Testis (tissue), 3 donors: Measurements from ENCODE around the gene RPS14. TPM values are rescaled to one million over a fixed set of nuclear protein-coding genes. Genes with fewer than 3 reads are reported as not detected.

Source experiments
- DNase-seq: peaks from one replicate; pipeline ENCODE4 v3.0.0-alpha.2; 2019
- H3K27ac ChIP-seq, 2 donors: fragments of 200-600 bp; sonication (generic); one replicate each; pipeline ENCODE4 v1.5.1; 2019
- H3K27me3 ChIP-seq: fragments of 200-600 bp; sonication (generic); one replicate; pipeline ENCODE4 v1.5.1; 2019
- H3K36me3 ChIP-seq: fragments of 200-600 bp; sonication (generic); one replicate; pipeline ENCODE4 v1.5.1; 2017; ENCODE audit warnings: low read depth; ENCODE audit errors: missing control alignments
- H3K4me1 ChIP-seq: fragments of 200-600 bp; sonication (generic); one replicate; pipeline ENCODE4 v1.5.1; 2019
- H3K4me3 ChIP-seq, 2 donors: fragments of 200-600 bp; sonication (generic); one replicate each; pipeline ENCODE4 v1.5.1; 2017 to 2019
- H3K9me3 ChIP-seq: fragments of 200-600 bp; sonication (generic); one replicate; pipeline ENCODE4 v1.5.1; 2017
- POLR2A ChIP-seq: fragments of 450-650 bp; IDR thresholded peaks from one replicate; pipeline ENCODE4 v1.6.1; 2017; ENCODE audit warnings: antibody characterized with exemption, mild to moderate bottlenecking, moderate library complexity
- WGBS, 2 donors: methylation state at CpG; one replicate each; pipeline ENCODE4 v1.1.5; 2018; 5-methylcytosine and 5-hydroxymethylcytosine counted together
- intact Hi-C: fragments of 100-400 bp; cut with DNase I; formaldehyde crosslinking; loops from one replicate; pipeline ENCODE4 v1.15.1; 2023; ENCODE audit warnings: low total_unique reads
- polyA plus RNA-seq: library from polyadenylated mRNA; stranded (reverse); fragments of 350-450 nt; fragmentation: Illumina TruSeq; extraction: RNeasy Lipid Tissue Mini Kit (QIAGEN cat#74804); gene quantifications from one replicate; pipeline ENCODE4 v1.2.3, GENCODE V29; 2014; ENCODE audit warnings: low read depth, low replicate concordance; ENCODE audit not compliant: insufficient read depth
- total RNA-seq, 2 donors: library from RNA; depleted of rRNA; stranded (reverse); fragments of >200 nt; gene quantifications; one replicate each; pipeline ENCODE4 v1.2.3, GENCODE V29; 2016
- TF ChIP-seq, protein P1 (sequence below), 3 experiments: fragments of 450-650 bp in 2 of 3; fragments of 200-600 bp in 1 of 3; sonication (generic) in 1 of 3; IDR thresholded peaks; one replicate each; pipeline ENCODE4 v1.5.1; 2016 to 2019; ENCODE audit warnings: antibody characterized with exemption in 3 of 3, mild to moderate bottlenecking in 2 of 3, moderate library complexity in 1 of 3

RPS14 gene
- total and polyA plus RNA-seq, 3 donors from 2014 or later = 781 to 1,273 (median 1,234) TPM

DNA sequence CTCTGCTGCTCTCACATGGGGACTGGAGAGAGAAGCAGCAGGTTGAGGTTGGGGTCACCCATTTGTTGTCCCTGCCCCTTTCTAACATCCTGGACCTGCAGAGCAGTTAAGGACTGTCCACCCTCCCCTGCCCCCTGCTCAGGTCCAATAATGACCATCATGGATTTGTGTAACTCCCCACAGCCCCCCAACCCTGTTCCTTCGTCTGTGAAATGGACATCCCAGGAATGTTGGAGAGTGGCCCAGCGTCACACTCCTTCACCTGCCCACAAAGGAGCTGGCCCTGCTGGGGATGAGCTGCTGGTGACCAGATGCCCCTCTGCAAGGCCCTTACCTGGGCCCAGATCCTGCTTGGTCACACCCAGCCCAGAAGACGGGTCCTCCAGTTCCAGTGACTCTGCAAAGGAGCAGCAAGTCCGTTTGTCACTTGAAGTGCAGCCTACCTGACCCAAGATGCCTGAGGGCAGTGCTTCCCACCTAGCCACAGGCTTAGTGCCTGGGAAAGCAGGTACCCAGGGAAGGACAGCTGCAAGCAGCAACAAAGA is 47.2 kb downstream of the RPS14 start:
- intact Hi-C loops = no loop called here

DNA sequence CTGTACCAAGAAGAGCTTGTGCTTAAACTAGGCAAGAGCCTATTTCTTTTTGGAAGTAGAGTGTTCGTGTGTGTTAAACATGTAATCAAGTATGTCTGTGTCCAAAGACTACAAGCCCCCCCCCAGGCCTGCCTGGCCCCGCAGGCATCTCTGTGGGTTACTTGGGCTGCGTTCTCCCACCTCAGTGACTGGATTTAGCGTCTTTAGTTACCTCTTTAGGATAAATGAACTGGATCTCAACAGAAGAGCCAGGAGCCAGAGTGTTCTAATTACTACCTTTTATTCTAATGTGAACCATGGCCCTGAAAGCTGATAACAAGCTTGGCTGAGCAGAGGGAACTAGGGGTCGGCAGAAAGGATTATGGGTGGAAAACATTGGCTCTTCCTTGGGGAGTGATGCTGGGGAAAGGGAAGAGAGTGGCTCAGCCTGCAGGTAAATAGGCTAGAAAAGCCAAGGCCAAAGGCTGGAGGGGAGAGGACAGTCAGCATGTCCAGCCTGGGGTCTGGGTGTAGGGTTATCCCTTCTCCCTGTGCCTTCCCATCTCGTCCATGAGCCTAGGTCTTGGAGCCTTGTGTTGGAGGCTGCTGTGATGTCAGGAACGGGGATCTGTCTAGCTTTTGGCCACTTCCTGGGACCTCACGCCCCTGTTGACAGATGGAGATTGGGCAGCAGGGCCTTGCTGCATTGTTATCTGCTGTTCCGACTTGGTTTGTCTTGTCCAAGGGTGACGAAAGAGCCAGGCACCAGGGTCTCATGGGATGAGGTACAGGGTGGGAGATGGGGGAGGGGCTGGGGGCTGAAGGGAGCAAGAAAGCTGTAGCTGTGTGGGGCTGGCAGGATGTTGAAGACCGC is 47.9 kb downstream of the RPS14 start:
- intact Hi-C loops = no loop called here
- H3K9me3 ChIP-seq = no peaks in the 10 kb centered on the region
- no peak for DNase-seq
- H3K4me1 ChIP-seq = no peaks in the 10 kb centered on the region
- H3K36me3 ChIP-seq = no peaks in the 10 kb centered on the region
- H3K27me3 ChIP-seq = no peaks in the 10 kb centered on the region
- 85 to 90% methylated on average over 10 to 11 of the region's 11 CpGs for WGBS, 2 donors
- no peak overlapping the region for H3K4me3 ChIP-seq
- no peak overlapping the region for H3K27ac ChIP-seq
- TF ChIP-seq, protein P1, sequence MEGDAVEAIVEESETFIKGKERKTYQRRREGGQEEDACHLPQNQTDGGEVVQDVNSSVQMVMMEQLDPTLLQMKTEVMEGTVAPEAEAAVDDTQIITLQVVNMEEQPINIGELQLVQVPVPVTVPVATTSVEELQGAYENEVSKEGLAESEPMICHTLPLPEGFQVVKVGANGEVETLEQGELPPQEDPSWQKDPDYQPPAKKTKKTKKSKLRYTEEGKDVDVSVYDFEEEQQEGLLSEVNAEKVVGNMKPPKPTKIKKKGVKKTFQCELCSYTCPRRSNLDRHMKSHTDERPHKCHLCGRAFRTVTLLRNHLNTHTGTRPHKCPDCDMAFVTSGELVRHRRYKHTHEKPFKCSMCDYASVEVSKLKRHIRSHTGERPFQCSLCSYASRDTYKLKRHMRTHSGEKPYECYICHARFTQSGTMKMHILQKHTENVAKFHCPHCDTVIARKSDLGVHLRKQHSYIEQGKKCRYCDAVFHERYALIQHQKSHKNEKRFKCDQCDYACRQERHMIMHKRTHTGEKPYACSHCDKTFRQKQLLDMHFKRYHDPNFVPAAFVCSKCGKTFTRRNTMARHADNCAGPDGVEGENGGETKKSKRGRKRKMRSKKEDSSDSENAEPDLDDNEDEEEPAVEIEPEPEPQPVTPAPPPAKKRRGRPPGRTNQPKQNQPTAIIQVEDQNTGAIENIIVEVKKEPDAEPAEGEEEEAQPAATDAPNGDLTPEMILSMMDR (IDR thresholded peaks at IDR 0.05) = no peak
- TF ChIP-seq POLR2A = no peak

More for the DNA sequence above, 47.2 kb downstream of the RPS14 start:
- TF ChIP-seq, protein P1 (IDR thresholded peaks at IDR 0.05) = no peak
- no peak for TF ChIP-seq POLR2A
- no peak for DNase-seq
- Histone ChIP-seq H3K27me3 (no peaks in the 10 kb centered on the region), H3K4me1 (no peaks in the 10 kb centered on the region), H3K9me3 (no peaks in the 10 kb centered on the region), H3K4me3 (no peak overlapping the region), H3K36me3 (no peaks in the 10 kb centered on the region), H3K27ac (no peak overlapping the region)
- 81 to 93% methylated on average over 4 of the region's 4 CpGs for WGBS, 2 donors

DNA sequence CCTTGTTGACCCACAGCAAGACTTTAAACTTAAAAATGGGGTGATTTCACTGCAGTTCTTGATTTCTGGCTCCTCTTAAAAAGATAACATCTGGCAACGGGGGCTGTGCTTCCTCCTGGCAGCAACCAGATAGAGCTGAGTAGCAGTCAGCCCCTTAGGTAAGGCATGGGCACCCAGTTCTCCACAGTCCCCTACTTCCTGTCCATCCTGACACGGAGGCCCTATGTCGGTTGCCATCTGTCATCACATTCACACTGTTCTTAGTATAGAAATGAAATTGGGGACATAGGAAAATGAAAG is 48.5 kb downstream of the RPS14 start:
- TF ChIP-seq, protein P1 (IDR thresholded peaks at IDR 0.05) = no peak
- no peak for TF ChIP-seq POLR2A
- intact Hi-C loops = no loop called here
- WGBS, 2 donors = 70 to 80% methylated on average over 3 of the region's 3 CpGs
- Histone ChIP-seq H3K9me3 (no peaks in the 10 kb centered on the region), H3K27me3 (no peaks in the 10 kb centered on the region), H3K27ac (no peak overlapping the region), H3K4me1 (no peaks in the 10 kb centered on the region), H3K4me3 (no peak overlapping the region), H3K36me3 (no peaks in the 10 kb centered on the region)
- no peak for DNase-seq

DNA sequence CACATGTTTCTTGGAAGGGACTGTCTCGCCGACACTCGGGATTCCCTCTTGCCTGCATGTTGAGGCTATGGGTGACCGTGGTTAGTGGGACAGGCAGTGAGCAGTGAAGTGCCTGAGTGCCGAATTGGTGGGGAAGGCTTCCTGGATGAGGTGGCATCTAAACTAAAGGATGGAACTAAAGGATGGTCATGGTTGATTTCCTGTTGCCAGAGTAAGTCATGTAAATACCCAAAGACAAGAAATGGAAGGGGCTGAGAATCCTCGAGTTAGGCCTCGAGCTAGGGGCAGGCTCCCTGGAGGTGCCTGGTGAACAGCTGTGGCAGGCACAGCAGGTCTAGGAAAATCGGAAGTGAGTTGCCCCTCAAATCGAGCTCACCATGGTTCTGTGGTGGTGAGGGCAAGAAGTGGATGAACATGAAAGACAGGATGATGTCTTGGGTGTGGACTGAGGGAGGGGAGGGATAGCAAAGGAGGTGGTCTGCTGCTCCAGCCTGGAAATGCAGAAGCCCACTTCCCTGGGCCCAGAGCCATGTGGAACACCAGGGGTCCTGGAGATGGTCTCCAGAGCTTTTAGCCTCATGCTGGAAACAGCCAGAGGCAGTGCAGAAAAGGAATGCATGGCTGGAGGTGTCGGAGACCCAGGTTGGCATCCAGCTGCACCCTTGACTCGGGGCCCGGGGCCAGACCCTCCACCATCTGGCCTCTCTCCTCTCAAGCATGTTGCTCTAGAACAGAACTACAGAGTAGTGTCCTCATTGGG is 49.0 kb downstream of the RPS14 start:
- Histone ChIP-seq H3K4me3 (no peak overlapping the region), H3K9me3 (no peaks in the 10 kb centered on the region), H3K27ac (no peak overlapping the region), H3K36me3 (no peaks in the 10 kb centered on the region), H3K27me3 (no peaks in the 10 kb centered on the region), H3K4me1 (no peaks in the 10 kb centered on the region)
- no peak for DNase-seq
- 86 to 91% methylated on average over 12 of the region's 12 CpGs for WGBS, 2 donors
- intact Hi-C loops = no loop called here
- TF ChIP-seq, protein P1 (IDR thresholded peaks at IDR 0.05) = no peak
- no peak for TF ChIP-seq POLR2A
